Left hindlimb (tissue), 1 donor: ENCODE measurements around the gene KRTAP16-1.

Source experiments
- DNase-seq: peaks from one replicate; pipeline ENCODE4 v3.0.0-alpha.2; 2018

Gene KRTAP16-1

GRCh38 chr17:41329279-41329948 is 20.3 kb upstream of the KRTAP16-1 start:
- no peak for DNase-seq

GRCh38 chr17:41328207-41328606 is 19.1 kb upstream of the KRTAP16-1 start:
- DNase-seq, result no peak

- no peak for DNase-seq
Measured at GRCh38 chr17:41327411-41328120, 18.5 kb upstream of the KRTAP16-1 start.

GRCh38 chr17:41326173-41327145 is 17.4 kb upstream of the KRTAP16-1 start:
- DNase-seq, result no peak

- DNase-seq, result no peak
Measured at GRCh38 chr17:41325611-41326010, 16.5 kb upstream of the KRTAP16-1 start.

- DNase-seq, result no peak
Measured at GRCh38 chr17:41325126-41325525, 16.0 kb upstream of the KRTAP16-1 start.

GRCh38 chr17:41324180-41325075 is 15.3 kb upstream of the KRTAP16-1 start:
- no peak for DNase-seq

- no peak for DNase-seq
Measured at GRCh38 chr17:41322903-41323895, 14.1 kb upstream of the KRTAP16-1 start.

- no peak for DNase-seq
Measured at GRCh38 chr17:41322094-41322902, 13.2 kb upstream of the KRTAP16-1 start.

GRCh38 chr17:41318231-41318630 is 9.1 kb upstream of the KRTAP16-1 start:
- no peak for DNase-seq

- no peak for DNase-seq
Measured at GRCh38 chr17:41315814-41316445, 6.8 kb upstream of the KRTAP16-1 start.

GRCh38 chr17:41315204-41315794 is 6.2 kb upstream of the KRTAP16-1 start, which contains the start of gene KRTAP17-1:
Gene KRTAP17-1 (minus strand): TSS chr17:41315710. CDS start chr17:41315650, 60 bp downstream.
- DNase-seq, result no peak

GRCh38 chr17:41311111-41311510 is 2.0 kb upstream of the KRTAP16-1 start:
- DNase-seq, result no peak

- peak; percentile 72 for DNase-seq
Measured at GRCh38 chr17:41308251-41308917, 725 bp downstream of the KRTAP16-1 start.

GRCh38 chr17:41307647-41308046 is 1.5 kb downstream of the KRTAP16-1 start:
- no peak for DNase-seq

- DNase-seq, result no peak
Measured at GRCh38 chr17:41304091-41304490, 5.0 kb downstream of the KRTAP16-1 start.

- no peak for DNase-seq
Measured at GRCh38 chr17:41302981-41303380, 6.1 kb downstream of the KRTAP16-1 start.
